ENCODE measurements around the gene ANGEL1. TPM values are rescaled to one million over a fixed set of nuclear protein-coding genes. Genes with fewer than 3 reads are reported as not detected.

The ANGEL1 gene
- total RNA-seq, 2 donors from 2014 or later = 10.7 to 15.3 TPM

GRCh38 chr14:76773956-76774820 lies 38.5 kb downstream of the ANGEL1 start:
- TF ChIP-seq CTCF (IDR thresholded peaks at IDR 0.05) = no peak
- Histone ChIP-seq H3K9me3 (no peaks in the 10 kb centered on the region), H3K9ac (ENCODE audit: low read depth in 2 of 2, low read length in 2 of 2) (no peak overlapping the region), H3K4me1 (no peaks in the 10 kb centered on the region), H3K36me3 (no peaks in the 10 kb centered on the region), H3K27ac (no peak overlapping the region), H3K27me3 (no peaks in the 10 kb centered on the region), H3K4me3 (no peak overlapping the region)
- intact Hi-C loops (cut with DNase I) = no loop called here
- DNase-seq = peak; percentile 11

- DNase-seq = peak; percentile 26
- H3K36me3 ChIP-seq = no peaks in the 10 kb centered on the region
- intact Hi-C loops (cut with DNase I) = no loop called here
- no peak overlapping the region for H3K9ac ChIP-seq (ENCODE audit: low read depth in 2 of 2, low read length in 2 of 2)
- H3K9me3 ChIP-seq = no peaks in the 10 kb centered on the region
- no peak for TF ChIP-seq CTCF (IDR thresholded peaks at IDR 0.05)
- H3K4me1 ChIP-seq = no peaks in the 10 kb centered on the region
- H3K27me3 ChIP-seq = no peaks in the 10 kb centered on the region
- no peak overlapping the region for H3K27ac ChIP-seq
- H3K4me3 ChIP-seq = no peak overlapping the region
Measured at GRCh38 chr14:76773188-76773885, 39.3 kb downstream of the ANGEL1 start.

DNA sequence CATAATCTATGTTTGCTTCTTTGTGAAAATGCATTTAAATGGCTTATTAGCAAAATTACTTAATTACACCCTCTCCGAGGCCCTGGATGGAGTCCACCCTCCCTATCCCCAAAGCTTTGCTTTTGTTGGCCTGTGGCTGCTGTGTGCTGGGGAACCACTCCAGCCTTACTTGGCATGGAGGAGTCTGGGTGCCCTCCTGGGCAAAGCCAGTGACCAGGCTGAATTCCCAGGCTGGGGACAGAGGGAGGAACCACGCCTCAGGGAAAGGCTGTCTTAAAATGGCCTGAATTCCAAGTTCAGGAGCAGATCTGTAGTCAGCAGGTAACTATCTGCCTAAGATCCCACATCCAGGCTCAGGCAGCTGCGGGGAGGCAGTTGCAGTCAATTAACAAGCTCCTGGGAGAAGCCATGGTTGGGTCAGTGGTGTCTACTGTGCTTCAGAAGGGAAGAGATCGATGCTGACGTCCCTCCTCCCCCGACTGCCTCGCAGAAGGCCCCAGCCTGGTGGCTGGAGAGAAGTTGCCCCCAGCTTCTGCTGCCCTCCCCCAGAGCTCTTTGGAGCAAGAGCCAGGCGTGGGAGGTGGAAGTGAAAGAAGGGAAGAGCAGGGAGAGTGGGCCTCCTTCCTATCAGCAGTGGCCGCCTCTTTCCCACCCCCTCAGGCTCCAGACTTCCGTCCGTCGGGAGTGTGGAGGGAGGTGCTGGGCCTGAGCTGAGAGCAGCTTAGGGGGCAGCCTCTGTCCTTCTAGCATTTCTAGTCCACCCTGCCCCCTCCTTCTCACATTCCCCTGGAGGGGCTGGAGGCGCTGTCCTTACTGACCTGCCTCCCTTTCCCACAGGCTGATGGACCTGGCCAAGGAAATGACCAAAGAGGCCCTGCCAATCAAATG lies 40.1 kb downstream of the ANGEL1 start:
- no peaks in the 10 kb centered on the region for H3K36me3 ChIP-seq
- H3K9ac ChIP-seq (ENCODE audit: low read depth in 2 of 2, low read length in 2 of 2) = no peak overlapping the region
- no peaks in the 10 kb centered on the region for H3K27me3 ChIP-seq
- H3K27ac ChIP-seq = no peak overlapping the region
- DNase-seq = peak; percentile 20
- H3K9me3 ChIP-seq = no peaks in the 10 kb centered on the region
- H3K4me1 ChIP-seq = no peaks in the 10 kb centered on the region
- no peak for TF ChIP-seq CTCF (IDR thresholded peaks at IDR 0.05)
- intact Hi-C loops (cut with DNase I) = no loop called here
- H3K4me3 ChIP-seq = no peak overlapping the region

DNA sequence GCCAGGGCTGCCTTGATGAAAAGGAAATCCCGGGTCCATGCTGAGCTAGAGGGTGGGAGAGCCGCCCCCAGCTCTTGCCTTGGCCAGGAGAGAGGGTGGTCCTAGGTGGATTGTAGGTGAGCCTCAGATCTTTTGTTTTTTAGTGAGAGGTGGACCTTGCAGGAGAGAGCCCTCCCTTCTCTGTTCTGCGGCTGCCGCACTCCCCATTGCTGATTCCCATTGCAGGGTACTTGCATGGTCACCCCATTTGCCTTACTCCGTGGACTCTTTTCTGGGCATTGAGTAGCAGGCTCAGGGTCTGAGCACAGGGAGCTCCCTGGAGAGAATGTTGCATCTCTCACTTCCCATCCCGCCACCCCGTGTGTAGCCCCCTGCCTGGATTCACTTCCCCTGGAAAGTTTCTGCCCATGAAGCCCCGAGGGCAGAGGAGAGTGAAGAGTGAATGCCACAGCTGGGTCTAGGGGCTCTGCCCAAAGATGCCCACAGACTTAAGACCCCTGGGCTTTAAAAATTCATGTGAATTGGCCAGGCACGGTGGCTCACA lies 41.2 kb downstream of the ANGEL1 start:
- H3K9ac ChIP-seq (ENCODE audit: low read depth in 2 of 2, low read length in 2 of 2) = no peak overlapping the region
- intact Hi-C loops (cut with DNase I) = no loop called here
- no peak for TF ChIP-seq CTCF (IDR thresholded peaks at IDR 0.05)
- peak; percentile 6 for DNase-seq
- no peaks in the 10 kb centered on the region for H3K9me3 ChIP-seq
- H3K27ac ChIP-seq = no peak overlapping the region
- no peaks in the 10 kb centered on the region for H3K36me3 ChIP-seq
- no peaks in the 10 kb centered on the region for H3K27me3 ChIP-seq
- H3K4me3 ChIP-seq = no peak overlapping the region
- no peaks in the 10 kb centered on the region for H3K4me1 ChIP-seq
